CD4-positive, alpha-beta T cell treated with Interferon gamma for 1 hour (primary cell): ENCODE results near the gene STK24.

Experiments
- DNase-seq: peaks from one replicate; pipeline ENCODE4 v3.0.0-alpha.2; 2020

The STK24 gene

GRCh38 chr13:98467263-98467985, 109.5 kb downstream of the STK24 start:
- DNase-seq, result no peak

GRCh38 chr13:98466634-98467236, 110.2 kb downstream of the STK24 start:
- no peak for DNase-seq

- no peak for DNase-seq
Measured at GRCh38 chr13:98462946-98463345, 114.0 kb downstream of the STK24 start.

GRCh38 chr13:98462241-98462882, 114.5 kb downstream of the STK24 start:
- DNase-seq, result no peak

- DNase-seq, result no peak
Measured at GRCh38 chr13:98461486-98462240, 115.2 kb downstream of the STK24 start.

GRCh38 chr13:98460516-98460915, 116.4 kb downstream of the STK24 start:
- no peak for DNase-seq

GRCh38 chr13:98459721-98460370, 117.1 kb downstream of the STK24 start:
- no peak for DNase-seq

- no peak for DNase-seq
Measured at GRCh38 chr13:98459171-98459681, 117.7 kb downstream of the STK24 start.

GRCh38 chr13:98458431-98458830, 118.5 kb downstream of the STK24 start:
- no peak for DNase-seq

- no peak for DNase-seq
Measured at GRCh38 chr13:98457053-98457452, 119.9 kb downstream of the STK24 start.

- DNase-seq, result no peak
Measured at GRCh38 chr13:98456413-98456845, 120.5 kb downstream of the STK24 start.

- DNase-seq, result no peak
Measured at GRCh38 chr13:98454389-98454881, 122.5 kb downstream of the STK24 start.

- no peak for DNase-seq
Measured at GRCh38 chr13:98452851-98453843, 123.8 kb downstream of the STK24 start.

- no peak for DNase-seq
Measured at GRCh38 chr13:98451676-98452470, 125.0 kb downstream of the STK24 start.

- DNase-seq, result no peak
Measured at GRCh38 chr13:98450539-98451111, 126.3 kb downstream of the STK24 start.

GRCh38 chr13:98450026-98450425, 126.9 kb downstream of the STK24 start:
- DNase-seq, result no peak

- DNase-seq, result no peak
Measured at GRCh38 chr13:98449273-98449672, 127.6 kb downstream of the STK24 start.

GRCh38 chr13:98448642-98448928, 128.3 kb downstream of the STK24 start:
- no peak for DNase-seq

- no peak for DNase-seq
Measured at GRCh38 chr13:98447881-98448641, 128.8 kb downstream of the STK24 start.
